GM23338 (cell line): Measurements from ENCODE around the gene TNFSF8.

Source experiments
- CTCF ChIP-seq, 2 experiments: fragments of 200-600 bp in 1 of 2; sonication (generic) in 1 of 2; conservative IDR thresholded peaks; 2 replicates each; pipeline versions ENCODE4 v1.5.1 to v1.6.1; 2016 to 2017; ENCODE audit warnings: antibody characterized with exemption in 2 of 2, low read depth in 2 of 2, mild to moderate bottlenecking in 2 of 2, moderate library complexity in 1 of 2
- EZH2 ChIP-seq: fragments of 200-600 bp; sonication (generic); IDR thresholded peaks from one replicate; pipeline ENCODE4 v1.8.0; 2017; ENCODE audit warnings: antibody characterized with exemption, mild to moderate bottlenecking, low read depth; ENCODE audit not compliant: unreplicated experiment
- JUNB ChIP-seq: IDR thresholded peaks from one replicate; pipeline ENCODE4 v1.6.1; 2016; ENCODE audit warnings: antibody characterized with exemption; ENCODE audit not compliant: unreplicated experiment
- POLR2AphosphoS5 ChIP-seq: IDR thresholded peaks from 2 replicates; pipeline ENCODE4 v1.6.1; 2016; ENCODE audit warnings: antibody characterized with exemption, low read depth
- REST ChIP-seq: IDR thresholded peaks from one replicate; pipeline ENCODE4 v1.6.1; 2018; ENCODE audit warnings: antibody characterized with exemption; ENCODE audit not compliant: unreplicated experiment

DNA sequence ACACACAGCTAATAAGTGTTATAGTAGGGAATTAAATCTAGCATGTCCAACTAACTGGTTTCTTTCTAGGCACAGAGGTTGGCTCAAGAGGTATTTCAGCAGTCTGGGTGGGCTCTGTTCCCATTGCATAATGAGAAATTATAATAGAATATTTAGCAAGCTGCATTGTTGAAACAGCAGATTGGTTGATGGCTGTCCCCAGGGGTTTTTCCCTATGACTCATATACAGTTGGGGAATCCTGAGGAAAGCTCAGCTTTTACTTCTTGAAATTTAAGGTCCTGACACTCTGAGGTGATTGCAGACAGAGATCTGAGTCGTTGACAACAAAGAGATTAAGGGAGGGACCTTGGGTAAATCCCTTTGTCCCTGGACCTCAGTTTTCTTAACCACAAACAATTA, 38.3 kb upstream of the TNFSF8 start:
- TF ChIP-seq POLR2AphosphoS5 (no peak), CTCF (conservative IDR thresholded peaks at IDR 0.05; ENCODE audit: low read depth in 2 of 2) (no peak), REST (no peak), JUNB (no peak), EZH2 (no peak)
